DND-41 (cell line): Measurements from ENCODE around the gene DENND6A.

Experiments used
- EZH2 ChIP-seq: IDR thresholded peaks from 3 replicates; pipeline ENCODE4 v1.6.1; 2012; ENCODE audit warnings: borderline replicate concordance, low read depth, mild to moderate bottlenecking, moderate library complexity, low read length, inconsistent platforms; ENCODE audit not compliant: severe bottlenecking
- TF ChIP-seq, protein P1 (sequence below): IDR thresholded peaks from 2 replicates; pipeline ENCODE4 v1.5.1; 2012; ENCODE audit warnings: borderline replicate concordance, low read length, moderate library complexity, mild to moderate bottlenecking; ENCODE audit not compliant: poor library complexity, severe bottlenecking; ENCODE audit errors: extremely low read depth

DNA sequence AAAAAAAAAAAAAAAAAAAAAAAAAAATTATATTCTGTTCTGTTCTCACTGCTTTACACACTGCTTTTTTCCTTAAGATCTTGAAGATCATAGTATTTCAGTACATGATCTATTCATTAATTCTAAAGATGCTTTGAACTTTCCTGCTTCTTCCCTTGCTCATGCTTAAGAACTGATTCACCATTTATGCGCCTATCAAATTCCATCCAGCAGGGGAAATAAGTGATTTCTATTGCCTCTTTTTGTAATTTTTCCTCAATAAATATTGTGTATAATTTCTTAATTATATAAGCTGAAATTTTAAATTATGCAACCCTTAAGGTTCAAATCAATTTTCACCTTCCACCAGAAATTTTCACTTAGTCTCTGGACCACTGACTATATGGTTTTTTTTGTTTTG, 10.6 kb downstream of the DENND6A start:
- TF ChIP-seq, protein P1, sequence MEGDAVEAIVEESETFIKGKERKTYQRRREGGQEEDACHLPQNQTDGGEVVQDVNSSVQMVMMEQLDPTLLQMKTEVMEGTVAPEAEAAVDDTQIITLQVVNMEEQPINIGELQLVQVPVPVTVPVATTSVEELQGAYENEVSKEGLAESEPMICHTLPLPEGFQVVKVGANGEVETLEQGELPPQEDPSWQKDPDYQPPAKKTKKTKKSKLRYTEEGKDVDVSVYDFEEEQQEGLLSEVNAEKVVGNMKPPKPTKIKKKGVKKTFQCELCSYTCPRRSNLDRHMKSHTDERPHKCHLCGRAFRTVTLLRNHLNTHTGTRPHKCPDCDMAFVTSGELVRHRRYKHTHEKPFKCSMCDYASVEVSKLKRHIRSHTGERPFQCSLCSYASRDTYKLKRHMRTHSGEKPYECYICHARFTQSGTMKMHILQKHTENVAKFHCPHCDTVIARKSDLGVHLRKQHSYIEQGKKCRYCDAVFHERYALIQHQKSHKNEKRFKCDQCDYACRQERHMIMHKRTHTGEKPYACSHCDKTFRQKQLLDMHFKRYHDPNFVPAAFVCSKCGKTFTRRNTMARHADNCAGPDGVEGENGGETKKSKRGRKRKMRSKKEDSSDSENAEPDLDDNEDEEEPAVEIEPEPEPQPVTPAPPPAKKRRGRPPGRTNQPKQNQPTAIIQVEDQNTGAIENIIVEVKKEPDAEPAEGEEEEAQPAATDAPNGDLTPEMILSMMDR: no peak
- TF ChIP-seq EZH2: no peak
